ENCODE measurements around the gene CHN2.

Gene CHN2

GRCh38 chr7:29216128-29216527 lies 21.6 kb downstream of the CHN2 start:
- no peak overlapping the region for H3K4me3 ChIP-seq (ENCODE audit: low read depth, low read length)
- no peak for TF ChIP-seq CTCF (IDR thresholded peaks at IDR 0.05; ENCODE audit: control insufficient read depth, extremely low read depth, insufficient read depth)
- DNase-seq (ENCODE audit: low read depth): no peak

- no peak overlapping the region for H3K4me3 ChIP-seq (ENCODE audit: low read depth, low read length)
- TF ChIP-seq CTCF (IDR thresholded peaks at IDR 0.05; ENCODE audit: control insufficient read depth, extremely low read depth, insufficient read depth): no peak
- no peak for DNase-seq (ENCODE audit: low read depth)
Observed at GRCh38 chr7:29217113-29217512, 22.5 kb downstream of the CHN2 start.

- no peak for TF ChIP-seq CTCF (IDR thresholded peaks at IDR 0.05; ENCODE audit: control insufficient read depth, extremely low read depth, insufficient read depth)
- DNase-seq (ENCODE audit: low read depth): no peak
- no peak overlapping the region for H3K4me3 ChIP-seq (ENCODE audit: low read depth, low read length)
Observed at GRCh38 chr7:29224726-29225125, 30.2 kb downstream of the CHN2 start.

GRCh38 chr7:29228289-29229011 lies 33.9 kb downstream of the CHN2 start:
- TF ChIP-seq CTCF (IDR thresholded peaks at IDR 0.05; ENCODE audit: control insufficient read depth, extremely low read depth, insufficient read depth): no peak
- H3K4me3 ChIP-seq (ENCODE audit: low read depth, low read length): no peak overlapping the region
- no peak for DNase-seq (ENCODE audit: low read depth)

- TF ChIP-seq CTCF (IDR thresholded peaks at IDR 0.05; ENCODE audit: control insufficient read depth, extremely low read depth, insufficient read depth): no peak
- no peak for DNase-seq (ENCODE audit: low read depth)
- H3K4me3 ChIP-seq (ENCODE audit: low read depth, low read length): no peak overlapping the region
Observed at GRCh38 chr7:29229066-29229465, 34.5 kb downstream of the CHN2 start.

- TF ChIP-seq CTCF (IDR thresholded peaks at IDR 0.05; ENCODE audit: control insufficient read depth, extremely low read depth, insufficient read depth): no peak
- H3K4me3 ChIP-seq (ENCODE audit: low read depth, low read length): no peak overlapping the region
- DNase-seq (ENCODE audit: low read depth): peak; percentile 84
Observed at GRCh38 chr7:29229946-29230345, 35.4 kb downstream of the CHN2 start.

- DNase-seq (ENCODE audit: low read depth): peak; percentile 92
Observed at GRCh38 chr7:29230871-29231345, 36.3 kb downstream of the CHN2 start.

More at GRCh38 chr7:29230871-29231345, 36.3 kb downstream of the CHN2 start:
- TF ChIP-seq CTCF (IDR thresholded peaks at IDR 0.05; ENCODE audit: control insufficient read depth, extremely low read depth, insufficient read depth): no peak
- H3K4me3 ChIP-seq (ENCODE audit: low read depth, low read length): no peak overlapping the region

All from LNCaP clone FGC (cell line).